K562 (cell line): ENCODE results near the gene VSIG10. TPM values are rescaled to one million over a fixed set of nuclear protein-coding genes. Genes with fewer than 3 reads are reported as not detected.

Experiments
- E2F4 ChIP-seq: sonication (generic); formaldehyde crosslinking; IDR thresholded peaks from 2 replicates; pipeline ENCODE4 v1.8.0; 2022; ENCODE audit warnings: mild to moderate bottlenecking, low read depth, missing genetic modification reagents
- HCFC1 ChIP-seq: IDR thresholded peaks from 2 replicates; pipeline ENCODE4 v1.6.1; 2012; ENCODE audit warnings: low read depth, low read length, improper control_type of control experiment
- HDAC6 ChIP-seq: IDR thresholded peaks from 2 replicates; pipeline ENCODE4 v1.6.1; 2012; ENCODE audit warnings: low read depth, mild to moderate bottlenecking, control low read depth, inconsistent platforms, low read length, moderate library complexity
- IRF1 ChIP-seq: sonication (generic); formaldehyde crosslinking; IDR thresholded peaks from 2 replicates; pipeline ENCODE4 v1.8.0; 2022; ENCODE audit warnings: missing genetic modification reagents, mild to moderate bottlenecking, borderline replicate concordance
- LCOR ChIP-seq: sonication (generic); formaldehyde crosslinking; IDR thresholded peaks from 2 replicates; pipeline ENCODE4 v1.8.0; 2022; ENCODE audit warnings: mild to moderate bottlenecking, missing genetic modification reagents
- RBM22 ChIP-seq: fragments of 200-400 bp; formaldehyde crosslinking; IDR thresholded peaks from 2 replicates; pipeline ENCODE4 v1.6.1; 2018; ENCODE audit warnings: low read length, low read depth; ENCODE audit not compliant: poor library complexity, severe bottlenecking
- TAF1 ChIP-seq: IDR thresholded peaks from 2 replicates; pipeline ENCODE4 v1.6.1; 2011; ENCODE audit warnings: mild to moderate bottlenecking, low read length, moderate library complexity; ENCODE audit not compliant: insufficient read depth, control insufficient read depth, severe bottlenecking; ENCODE audit errors: extremely low read depth
- ZKSCAN1 ChIP-seq: fragments of 150-350 bp; IDR thresholded peaks from 2 replicates; pipeline ENCODE4 v1.6.1; 2016; ENCODE audit warnings: low read depth, low read length
- ZNF407 ChIP-seq: fragments of 450-650 bp; IDR thresholded peaks from 2 replicates; pipeline ENCODE4 v1.6.1; 2016; ENCODE audit warnings: low read depth
- ZNF655 ChIP-seq: fragments of 250-450 bp; sonication (Bioruptor Pico); IDR thresholded peaks from 2 replicates; pipeline ENCODE4 v1.5.0; 2021
- polyA plus RNA-seq, 8 experiments: library from polyadenylated mRNA; depleted of rRNA in 4 of 8; stranded (reverse) in 5 of 8; unstranded in 3 of 8; fragments of >200 nt; fragmentation: Nextera tagmentation in 2 of 8; fragmentation: Illumina TruSeq in 1 of 8; extraction: Ambion mirVana in 2 of 8; extraction: Trizol in 1 of 8; gene quantifications; 2 replicates each; pipeline versions ENCODE4 v1.2.1 to v1.2.3, GENCODE V29; 2011 to 2014; ENCODE audit warnings: inconsistent platforms in 1 of 8, missing spikeins in 1 of 8
- total RNA-seq, 7 experiments: library from RNA; depleted of rRNA in 6 of 7; stranded (reverse); fragments of >200 nt in 6 of 7; fragmentation: Illumina TruSeq in 2 of 7; extraction: Trizol in 2 of 7; gene quantifications; 2 replicates each; pipeline versions ENCODE4 v1.2.1 to v1.2.3, GENCODE V29; 2011 to 2021; ENCODE audit warnings: low replicate concordance in 1 of 7

The VSIG10 gene
- total and polyA plus RNA-seq, 9 of the 15 experiments (the other 6 are each of a cell fraction or from before 2014, with no cell fraction given) = 4.1 to 8.8 (median 4.7) TPM

GRCh38 chr12:118032188-118032587, 71.6 kb downstream of the VSIG10 start (continued):
- no peak for TF ChIP-seq ZNF407
- no peak for TF ChIP-seq HCFC1
- TF ChIP-seq RBM22 = no peak
- no peak for TF ChIP-seq ZKSCAN1
- no peak for TF ChIP-seq HDAC6
- TF ChIP-seq ZNF655 (CRISPR knock-in tag) = no peak
- no peak for TF ChIP-seq IRF1 (CRISPR knock-in tag)
- TF ChIP-seq TAF1 = no peak
- TF ChIP-seq LCOR (CRISPR knock-in tag) = no peak
- no peak for TF ChIP-seq E2F4 (CRISPR knock-in tag)
